NCI-H226 (cell line): ENCODE data around the gene SP5.
"Not testable (repeated sequence)": the region's sequence is repeated elsewhere in the genome, so short reads cannot be mapped to it uniquely, and the experiment has no call there.

Experiments used
- DNase-seq: peaks from one replicate; pipeline ENCODE4 v3.0.0-alpha.2; 2015

The SP5 gene

GRCh38 chr2:170711774-170712652 lies 3.1 kb upstream of the SP5 start:
- DNase-seq = no peak

GRCh38 chr2:170712653-170713542 lies 2.2 kb upstream of the SP5 start:
- no peak for DNase-seq

- no peak for DNase-seq
Measured at GRCh38 chr2:170713543-170714380, 1.4 kb upstream of the SP5 start.

GRCh38 chr2:170714381-170715061 lies 616 bp upstream of the SP5 start:
- no peak for DNase-seq

GRCh38 chr2:170715932-170716777 lies 1.0 kb downstream of the SP5 start:
- no peak for DNase-seq

GRCh38 chr2:170716851-170717598 lies 1.9 kb downstream of the SP5 start:
- no peak for DNase-seq

- DNase-seq = no peak
Measured at GRCh38 chr2:170717599-170717963, 2.4 kb downstream of the SP5 start.

- no peak for DNase-seq
Measured at GRCh38 chr2:170717991-170718589, 3.0 kb downstream of the SP5 start.

- DNase-seq = no peak
Measured at GRCh38 chr2:170719810-170720209, 4.7 kb downstream of the SP5 start.

- DNase-seq = no peak
Measured at GRCh38 chr2:170721678-170722077, 6.5 kb downstream of the SP5 start.

- DNase-seq = no peak
Measured at GRCh38 chr2:170722301-170722700, 7.2 kb downstream of the SP5 start.

- peak; percentile 60 for DNase-seq
Measured at GRCh38 chr2:170723446-170723958, 8.4 kb downstream of the SP5 start.

GRCh38 chr2:170733798-170734600 lies 18.9 kb downstream of the SP5 start:
- peak; percentile 35 for DNase-seq

- DNase-seq = not testable (repeated sequence)
Measured at GRCh38 chr2:170734601-170735000, 19.5 kb downstream of the SP5 start.

- DNase-seq = no peak
Measured at GRCh38 chr2:170736628-170737027, 21.5 kb downstream of the SP5 start.

- no peak for DNase-seq
Measured at GRCh38 chr2:170737406-170737805, 22.3 kb downstream of the SP5 start.

- no peak for DNase-seq
Measured at GRCh38 chr2:170737821-170738220, 22.7 kb downstream of the SP5 start.

- DNase-seq = peak; percentile 95
Measured at GRCh38 chr2:170739048-170739447, 23.9 kb downstream of the SP5 start.

GRCh38 chr2:170739507-170740046 lies 24.4 kb downstream of the SP5 start:
- no peak for DNase-seq
